Sciatic nerve (tissue), 2 donors: ENCODE data around the gene ECI2. TPM values are rescaled to one million over a fixed set of nuclear protein-coding genes. Genes with fewer than 3 reads are reported as not detected.

Experiments
- ATAC-seq: fragments of 200-7000 bp; cut with Tn5 transposase; one replicate; pipeline ENCODE4 v1.9.1; 2020; ENCODE audit warnings: mild to moderate bottlenecking, moderate library complexity
- DNase-seq: peaks from one replicate; pipeline ENCODE4 v3.0.0-alpha.2; 2020; ENCODE audit warnings: low spot score
- intact Hi-C: fragments of 100-400 bp; cut with DNase I; formaldehyde crosslinking; loops from one replicate; pipeline ENCODE4 v1.14.2; 2022
- total RNA-seq: library from RNA; stranded (reverse); fragmentation: NEBNext Ultra II Directional; extraction: Animal tissue kit (Norgen Biotek cat#: 25700); gene quantifications from one replicate; pipeline ENCODE4 v1.2.1, GENCODE V29; 2021
- donor health status: DM: no; HTN: no; CAD: no.
- donor health status: DM: no; HTN: no; CAD: no.

ECI2 gene
- total RNA-seq, 1 donor from 2014 or later: 43.5 TPM

GRCh38 chr6:4067673-4068072 lies 67.7 kb downstream of the ECI2 start:
- DNase-seq (no peak), ATAC-seq (no peak)
- intact Hi-C loops: no loop called here

GRCh38 chr6:4066029-4066755 lies 69.2 kb downstream of the ECI2 start:
- no peak for ATAC-seq
- intact Hi-C loops: no loop called here

More at GRCh38 chr6:4066029-4066755, 69.2 kb downstream of the ECI2 start:
- DNase-seq: no peak

Other genes starting within 250 kb of the ECI2 start
- gene FAM217A, start 56.4 kb downstream of the ECI2 start, total RNA-seq: not detected